HG02588 (cell line): ENCODE measurements around the gene SNX1.
"Not testable (repeated sequence)": the region's sequence is repeated elsewhere in the genome, so short reads cannot be mapped to it uniquely, and the experiment has no call there.

Experiments used
- ATAC-seq: cut with Tn5 transposase; IDR thresholded peaks from one replicate; pipeline ENCODE4 v1.9.1; 2021; ENCODE audit warnings: mild to moderate bottlenecking, moderate library complexity; ENCODE audit not compliant: unreplicated experiment

Gene SNX1

GRCh38 chr15:64095795-64096667 is at the start of gene SNX1:
Gene SNX1, plus strand, starts transcription at chr15:64095982. Its CDS starts 32 bp downstream, at chr15:64096014.
- ATAC-seq: peak; percentile 37

- ATAC-seq: peak; percentile 58
Measured at GRCh38 chr15:64046421-64047153, 49.2 kb upstream of the SNX1 start, which contains the start of gene DAPK2. Gene DAPK2, minus strand, starts transcription at chr15:64046485. Its CDS starts 6,224 bp downstream, at chr15:64040261.

GRCh38 chr15:64048781-64049460 is 46.9 kb upstream of the SNX1 start:
- no peak for ATAC-seq

GRCh38 chr15:64050281-64051092 is 45.3 kb upstream of the SNX1 start:
- no peak for ATAC-seq

GRCh38 chr15:64051093-64051402 is 44.7 kb upstream of the SNX1 start:
- no peak for ATAC-seq

GRCh38 chr15:64051407-64052259 is 44.1 kb upstream of the SNX1 start:
- no peak for ATAC-seq

- ATAC-seq: no peak
Measured at GRCh38 chr15:64052925-64053491, 42.8 kb upstream of the SNX1 start.

- ATAC-seq: not testable (repeated sequence)
Measured at GRCh38 chr15:64053674-64054073, 42.1 kb upstream of the SNX1 start.

GRCh38 chr15:64058279-64058678 is 37.5 kb upstream of the SNX1 start:
- ATAC-seq: no peak

GRCh38 chr15:64059104-64059503 is 36.7 kb upstream of the SNX1 start:
- not testable (repeated sequence) for ATAC-seq

- no peak for ATAC-seq
Measured at GRCh38 chr15:64060716-64061115, 35.1 kb upstream of the SNX1 start.

- no peak for ATAC-seq
Measured at GRCh38 chr15:64066451-64066850, 29.3 kb upstream of the SNX1 start.

- no peak for ATAC-seq
Measured at GRCh38 chr15:64067564-64068030, 28.2 kb upstream of the SNX1 start.

- ATAC-seq: no peak
Measured at GRCh38 chr15:64068133-64068532, 27.6 kb upstream of the SNX1 start.

- no peak for ATAC-seq
Measured at GRCh38 chr15:64070106-64070505, 25.7 kb upstream of the SNX1 start.

- ATAC-seq: no peak
Measured at GRCh38 chr15:64070965-64071851, 24.6 kb upstream of the SNX1 start.

- no peak for ATAC-seq
Measured at GRCh38 chr15:64071931-64072765, 23.6 kb upstream of the SNX1 start.
